Kasumi-1 (cell line): ENCODE data around the gene CPD.
A peak's percentile ranks its signal among the peaks of the same experiment; 100 is the strongest.
"Not testable (repeated sequence)": the region's sequence is repeated elsewhere in the genome, so short reads cannot be mapped to it uniquely, and the experiment has no call there.

Source experiments
- DNase-seq, 2 experiments: peaks; one replicate each; lab custom pipeline; 2025; lab: John Stamatoyannopoulos, UW

Gene CPD

DNA sequence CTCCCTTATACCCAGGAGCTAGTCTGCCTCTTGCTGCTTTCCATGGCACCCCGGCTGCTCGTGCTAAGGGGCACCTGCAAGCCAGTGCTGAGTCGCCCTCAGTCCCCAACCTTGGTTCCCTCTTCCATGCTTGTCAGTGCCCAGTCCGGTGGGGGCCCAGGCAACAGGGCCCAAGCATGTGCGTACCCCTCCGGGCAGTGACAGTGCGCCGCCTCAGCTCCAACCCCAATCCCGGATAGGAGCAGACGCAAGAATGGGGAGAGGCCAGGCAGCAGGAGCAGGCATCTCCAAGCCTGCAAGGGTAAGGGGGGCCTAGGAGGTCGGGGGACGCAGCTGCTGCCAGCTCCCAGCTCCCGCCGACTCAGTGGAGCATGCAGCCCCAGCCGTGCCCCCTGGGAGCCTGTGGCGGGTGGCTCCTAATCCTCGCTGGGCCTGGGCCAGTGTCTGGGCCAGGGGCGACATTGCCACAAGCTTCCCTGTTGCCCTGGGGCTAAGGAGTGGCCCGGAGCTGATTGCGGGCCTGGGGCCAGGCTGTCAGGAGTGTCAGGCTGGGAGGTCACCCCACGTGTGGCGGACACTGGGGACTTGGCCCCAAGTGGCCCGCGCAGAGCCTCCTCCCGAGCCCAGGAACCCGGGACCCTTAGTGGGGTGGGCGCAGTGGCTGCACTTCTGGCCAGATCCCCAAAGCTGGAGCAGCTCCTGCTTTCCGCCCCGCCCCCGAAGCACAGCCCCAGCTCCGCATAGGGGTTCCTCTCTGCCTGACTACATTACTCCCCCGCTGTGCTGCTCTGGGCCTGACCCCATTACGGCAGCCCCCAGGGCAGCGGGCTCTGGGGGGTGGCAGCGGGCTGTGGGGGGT lies 9.8 kb downstream of the CPD start:
- DNase-seq = no peak

DNA sequence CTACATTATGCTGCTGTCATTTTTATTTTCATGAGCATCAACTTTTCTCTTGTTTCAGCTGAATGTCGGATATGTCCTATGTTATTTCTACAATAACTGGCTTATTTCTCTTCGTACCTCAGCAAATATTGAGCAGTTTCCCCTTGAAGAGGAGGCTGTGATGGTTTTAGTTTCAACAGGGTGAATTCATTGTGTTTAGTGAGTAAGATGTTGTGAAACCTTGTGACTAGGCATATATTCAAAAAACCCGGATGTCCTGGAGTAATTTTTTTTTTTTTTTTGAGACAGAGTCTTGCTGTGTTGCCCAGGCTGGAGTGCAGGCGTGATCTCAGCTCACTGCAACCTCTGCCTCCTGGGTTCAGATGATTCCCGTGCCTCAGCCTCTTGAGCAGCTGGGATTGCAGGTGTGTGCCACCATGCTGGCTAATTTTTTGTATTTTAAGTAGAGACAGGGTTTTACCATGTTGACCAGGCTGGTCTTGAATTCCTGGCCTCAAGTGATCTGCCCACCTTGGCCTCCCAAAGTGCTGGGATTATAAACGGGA lies 11.1 kb downstream of the CPD start:
- no peak for DNase-seq

DNA sequence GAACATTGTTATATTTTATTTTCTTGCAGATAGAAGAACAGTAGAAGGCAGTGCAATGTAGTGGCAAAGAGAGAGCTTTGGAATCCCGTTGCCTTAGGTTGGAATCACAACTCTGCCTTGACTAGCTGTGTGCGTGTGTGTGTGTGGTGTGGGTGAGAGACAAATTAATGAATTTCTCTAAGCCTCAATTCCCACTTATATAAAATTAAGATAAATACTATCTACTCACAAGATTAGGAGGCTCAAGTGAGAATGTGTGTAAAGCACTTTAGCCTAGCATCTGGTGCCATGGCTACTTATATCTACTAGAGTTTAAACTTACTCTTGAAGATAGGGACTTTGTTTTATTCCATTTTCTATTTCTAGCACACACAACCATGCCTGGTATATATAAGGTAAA lies 12.8 kb downstream of the CPD start:
- no peak for DNase-seq

DNA sequence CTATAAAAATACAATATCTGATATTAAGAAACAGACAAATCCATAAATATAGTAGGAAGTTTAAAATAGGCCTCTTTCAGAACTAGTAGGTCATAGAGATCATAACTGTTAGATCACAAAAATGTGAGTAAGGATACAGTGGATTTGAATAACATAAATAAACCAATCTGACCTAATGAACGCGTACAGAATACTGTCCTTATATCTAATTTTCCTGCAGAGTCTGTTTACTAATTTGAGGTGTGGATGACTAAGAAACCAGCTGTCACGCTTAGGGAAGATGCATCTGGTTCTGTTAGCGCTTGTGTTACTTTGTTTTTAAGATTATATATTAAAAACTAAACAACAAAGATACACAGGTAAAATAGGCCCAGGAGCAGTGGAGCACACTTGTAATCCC lies 14.8 kb downstream of the CPD start:
- DNase-seq = no peak

DNA sequence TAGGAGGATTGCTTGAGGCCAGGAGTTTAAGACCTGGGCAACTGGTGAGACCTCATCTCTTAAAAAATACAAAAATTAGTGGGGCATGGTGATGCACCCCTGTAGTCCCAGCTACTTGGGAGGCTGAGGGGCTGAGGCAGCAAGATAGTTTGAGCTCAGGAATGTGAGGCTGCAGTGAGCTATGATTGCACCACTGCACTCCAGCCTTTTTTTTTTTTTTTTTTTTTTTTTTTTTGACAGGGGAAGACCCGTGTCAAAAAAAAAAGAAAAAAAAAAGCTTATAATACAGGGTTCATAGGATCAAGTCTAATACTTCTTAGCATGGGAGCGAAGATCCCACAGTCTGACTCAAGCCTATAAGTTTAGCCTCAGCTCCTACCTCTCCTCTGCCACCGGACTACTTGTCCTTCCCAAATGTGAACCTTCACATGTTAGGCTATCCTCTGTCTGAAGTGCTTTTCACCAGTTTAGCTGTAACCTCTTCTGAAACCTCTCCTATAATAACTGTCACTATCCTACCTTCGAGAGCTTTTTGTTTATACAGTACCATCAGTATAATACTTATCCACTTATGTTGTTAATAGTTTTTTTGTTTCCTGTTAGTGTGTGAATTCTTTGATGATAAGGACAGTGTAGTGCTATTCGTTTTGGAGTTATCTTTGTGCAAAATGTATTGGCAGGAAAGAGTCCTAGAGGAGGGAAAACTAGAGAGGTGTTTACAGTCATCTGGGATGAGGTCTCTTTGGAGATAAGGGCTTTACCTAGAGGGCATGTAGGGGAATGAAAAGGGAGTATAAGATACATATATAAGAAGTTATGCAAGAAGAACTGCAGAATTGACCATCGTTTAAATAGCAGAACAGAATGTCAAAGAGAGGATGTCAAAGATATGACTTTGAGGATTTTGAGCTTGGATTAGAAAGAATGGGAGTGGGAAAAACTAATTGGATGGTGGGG lies 15.5 kb downstream of the CPD start:
- no peak for DNase-seq

DNA sequence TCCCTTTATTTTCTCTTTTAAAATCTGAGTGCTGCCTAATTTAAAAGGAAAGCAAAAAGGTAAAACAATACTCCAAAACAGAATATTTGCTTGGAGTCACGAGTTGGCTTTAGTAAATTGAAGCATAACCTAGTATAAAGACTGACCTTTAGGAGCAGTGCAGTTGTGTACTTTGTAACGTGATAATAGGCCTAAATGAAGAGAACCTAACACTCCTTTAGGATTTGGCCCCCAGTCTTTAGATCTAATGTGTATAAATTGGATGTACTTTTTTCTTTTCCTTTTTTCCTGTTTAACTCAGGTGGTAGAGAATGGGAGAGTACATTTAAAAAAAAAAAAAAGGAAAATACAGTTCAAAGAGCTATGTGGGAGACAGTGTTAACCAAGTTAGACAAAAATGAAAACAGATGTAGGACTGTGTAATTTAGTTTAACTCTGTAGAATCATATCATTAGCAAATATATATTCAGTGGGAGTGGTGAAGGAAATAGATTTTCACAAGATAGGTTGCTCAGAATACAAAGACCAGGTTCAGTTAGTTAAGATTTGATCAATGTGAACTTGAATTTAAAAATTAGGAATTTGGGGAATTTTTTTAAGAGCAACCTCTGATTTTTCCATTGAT lies 16.8 kb downstream of the CPD start:
- no peak for DNase-seq

DNA sequence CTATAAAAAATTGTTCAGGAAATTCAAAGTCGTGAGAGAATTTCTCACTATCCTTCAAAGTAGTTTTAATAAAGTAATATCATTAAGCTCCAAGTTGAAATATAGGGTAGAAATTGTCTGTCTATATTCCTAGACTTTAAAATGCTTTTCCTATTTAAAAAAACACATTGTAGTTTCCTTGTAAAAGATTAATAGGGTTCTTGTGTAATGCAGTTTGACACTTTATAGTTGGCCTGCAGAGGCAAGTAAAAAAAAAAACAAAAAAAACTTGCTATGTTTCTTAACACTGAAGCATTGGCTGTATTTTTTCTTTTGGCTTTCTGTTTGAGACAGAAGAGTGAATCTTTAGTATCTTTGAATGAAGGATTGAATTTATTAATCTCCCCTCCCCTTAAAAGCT lies 17.4 kb downstream of the CPD start:
- DNase-seq = no peak

DNA sequence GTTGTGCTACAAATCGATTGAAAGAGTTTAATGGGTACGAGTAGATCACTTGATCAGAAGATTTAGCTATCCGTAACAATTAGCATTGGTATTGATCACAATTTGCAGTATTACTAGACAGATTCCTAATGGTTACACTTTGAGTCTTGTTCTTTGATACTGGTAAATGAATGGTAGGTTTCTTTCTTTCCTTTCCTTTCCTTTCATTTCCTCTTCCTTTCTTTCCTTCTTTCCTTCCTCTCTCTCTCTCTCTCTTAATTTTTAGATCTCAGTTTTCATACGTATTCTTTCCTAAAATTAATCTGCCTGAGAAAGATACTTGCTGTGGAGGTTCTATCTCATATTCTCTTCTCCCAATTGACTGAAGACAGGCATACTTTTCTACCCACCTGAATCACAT lies 17.9 kb downstream of the CPD start:
- no peak for DNase-seq

DNA sequence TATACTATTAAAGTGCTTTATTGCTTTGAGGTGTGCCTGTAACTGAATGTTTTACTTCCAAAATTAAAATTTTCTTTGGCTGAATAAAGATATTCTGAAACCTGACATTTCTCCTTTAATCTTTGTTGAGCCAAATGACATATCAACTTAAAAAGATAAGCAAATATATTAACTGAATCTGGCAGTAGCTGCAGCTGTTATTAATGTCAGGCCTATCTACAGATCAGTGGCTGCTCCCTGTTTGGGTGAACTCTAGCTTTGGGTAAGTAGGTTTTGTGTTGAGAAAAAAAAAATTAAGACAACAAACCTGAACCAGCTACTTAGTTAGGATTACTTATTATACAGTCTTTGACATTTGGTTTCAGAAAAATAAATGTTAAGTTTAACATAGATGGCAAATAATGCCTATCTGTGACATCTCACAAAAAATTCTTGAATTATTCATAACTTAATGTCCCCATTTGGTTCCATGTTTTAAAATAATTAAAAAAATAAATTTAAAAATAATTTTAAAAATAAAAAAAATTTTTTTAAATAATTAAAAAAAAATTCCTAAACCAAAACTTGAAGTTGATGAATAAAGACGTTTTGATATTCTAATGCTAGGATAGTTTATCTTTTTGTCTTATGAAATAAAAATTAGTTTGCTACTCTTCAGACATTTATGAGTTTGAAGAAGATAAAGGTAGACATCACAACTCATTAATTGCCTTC lies 19.8 kb downstream of the CPD start:
- no peak for DNase-seq

DNA sequence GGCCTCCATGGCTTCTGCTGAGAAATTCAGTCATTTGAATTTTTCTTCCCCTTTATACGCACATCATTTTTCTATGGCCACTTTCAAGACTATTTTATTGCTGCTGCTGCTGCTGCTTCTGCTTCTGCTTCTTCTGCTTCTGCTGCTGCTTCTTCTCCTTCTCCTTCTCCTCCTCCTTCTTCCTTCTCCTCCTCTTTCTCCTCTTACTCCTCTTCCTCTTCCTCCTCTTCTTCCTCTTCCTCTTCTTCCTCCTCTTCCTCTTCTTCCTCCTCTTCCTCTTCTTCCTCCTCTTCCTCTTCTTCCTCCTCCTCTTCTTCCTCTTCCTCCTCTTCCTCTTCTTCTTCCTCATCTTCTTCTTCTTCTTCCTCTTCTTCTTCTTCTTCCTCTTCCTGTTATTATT lies 22.4 kb downstream of the CPD start:
- peak in 1 of 2 experiments; percentile 3 for DNase-seq

DNA sequence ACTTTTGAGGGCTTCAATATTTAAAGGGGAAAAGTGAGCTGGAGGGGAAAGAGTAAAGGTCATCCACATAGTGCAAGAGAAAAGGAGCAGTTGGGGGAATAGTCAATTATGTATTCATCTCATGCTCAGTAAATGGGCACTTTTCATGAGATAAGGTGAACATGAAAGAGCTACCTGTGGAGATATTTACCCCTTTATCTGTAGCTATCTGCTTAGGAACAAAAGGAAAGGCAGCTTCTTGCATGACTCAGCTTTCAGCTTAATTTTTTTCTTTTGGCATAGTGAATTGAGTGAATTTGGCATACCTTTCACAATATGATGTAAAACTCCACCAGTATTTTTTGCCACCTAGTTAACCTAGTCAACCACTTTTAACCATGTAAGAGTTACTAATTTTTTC lies 26.4 kb downstream of the CPD start:
- DNase-seq = no peak

DNA sequence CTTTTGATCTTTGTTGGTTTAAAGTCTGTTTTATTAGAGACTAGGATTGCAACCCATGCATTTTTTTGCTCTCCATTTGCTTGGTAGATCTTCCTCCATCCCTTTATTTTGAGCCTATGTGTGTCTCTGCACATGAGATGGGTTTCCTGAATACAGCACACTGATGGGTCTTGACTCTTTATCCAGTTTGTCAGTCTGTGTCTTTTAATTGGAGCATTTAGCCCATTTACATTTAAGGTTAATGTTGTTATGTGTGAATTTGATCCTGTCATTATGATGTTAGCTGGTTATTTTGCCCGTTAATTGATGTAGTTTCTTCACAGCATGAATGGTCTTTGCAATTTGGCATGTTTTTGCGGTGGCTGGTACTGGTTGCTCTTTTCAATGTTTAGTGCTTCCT lies 31.9 kb downstream of the CPD start:
- not testable (repeated sequence) for DNase-seq

DNA sequence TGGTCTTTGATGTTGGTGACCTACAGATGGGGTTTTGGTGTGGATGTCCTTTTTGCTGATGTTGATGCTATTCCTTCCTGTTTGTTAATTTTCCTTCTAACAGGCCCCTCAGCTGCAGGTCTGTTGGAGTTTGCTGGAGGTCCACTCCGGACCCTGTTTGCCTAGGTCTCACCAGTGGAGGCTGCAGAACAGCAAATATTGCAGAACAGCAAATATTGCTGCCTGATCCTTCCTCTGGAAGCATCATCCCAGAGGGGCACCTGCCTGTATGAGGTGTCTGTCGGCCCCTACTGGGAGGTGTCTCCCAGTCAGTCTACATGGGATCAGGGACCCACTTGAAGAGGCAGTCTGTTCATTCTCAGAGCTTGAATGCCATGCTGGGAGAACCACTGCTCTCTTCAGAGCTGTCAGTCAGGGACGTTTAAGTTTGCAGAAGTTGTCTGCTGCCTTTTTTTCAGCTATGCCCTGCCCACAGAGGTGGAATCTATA lies 33.3 kb downstream of the CPD start:
- not testable (repeated sequence) for DNase-seq

DNA sequence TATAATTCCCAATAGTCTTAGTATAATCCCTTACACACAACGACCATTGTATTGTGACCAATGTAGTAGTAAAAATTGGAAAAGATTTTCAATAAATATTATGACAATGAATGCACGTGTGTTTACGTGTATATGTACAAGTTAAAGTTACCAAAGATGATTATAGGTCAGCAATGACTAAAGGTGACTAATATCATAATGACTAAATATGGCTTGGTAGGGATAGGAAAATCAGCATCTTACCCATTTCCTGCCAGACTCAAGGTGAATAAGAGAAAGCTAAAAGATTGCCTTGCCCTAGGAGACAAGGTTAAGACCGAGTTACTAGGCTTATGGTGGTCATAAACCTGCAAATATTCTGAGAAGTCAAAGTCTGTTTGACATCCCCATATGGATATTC lies 34.4 kb downstream of the CPD start:
- DNase-seq = no peak

DNA sequence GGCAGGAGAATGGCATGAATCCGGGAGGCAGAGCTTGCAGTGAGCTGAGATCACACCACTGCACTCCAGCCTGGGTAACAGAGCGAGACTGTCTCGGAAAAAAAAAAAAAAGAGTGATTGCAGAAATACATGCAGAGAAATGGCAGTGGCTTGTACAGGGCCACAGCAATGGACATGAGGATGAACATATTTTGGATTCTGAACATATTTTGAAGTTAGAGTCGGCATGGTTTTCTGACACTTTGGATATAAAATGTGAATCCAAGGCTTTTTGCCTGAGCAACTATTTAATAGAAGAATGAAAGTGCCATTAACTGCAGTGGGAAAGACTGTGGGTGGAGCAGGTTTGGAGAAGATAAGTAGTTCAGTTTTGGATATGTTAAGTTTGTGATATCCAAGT lies 35.8 kb downstream of the CPD start:
- no peak for DNase-seq

DNA sequence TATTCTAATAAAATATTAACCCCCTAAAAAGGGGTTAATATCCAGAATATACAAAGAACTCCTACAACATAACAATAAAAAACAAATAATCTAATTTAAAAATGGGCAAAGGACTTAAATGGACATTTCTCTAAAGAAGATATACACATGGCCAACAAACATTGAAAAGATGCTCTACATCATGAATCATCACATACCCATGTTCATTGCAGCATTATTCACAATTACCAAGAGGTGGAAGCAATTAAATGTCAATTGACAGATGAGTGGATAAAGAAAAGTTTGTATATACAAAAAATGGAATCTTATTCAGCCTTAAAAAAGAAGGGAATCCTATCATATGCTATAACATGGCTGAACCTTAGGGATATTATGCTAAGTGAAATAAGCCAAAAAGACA lies 36.8 kb downstream of the CPD start:
- no peak for DNase-seq

DNA sequence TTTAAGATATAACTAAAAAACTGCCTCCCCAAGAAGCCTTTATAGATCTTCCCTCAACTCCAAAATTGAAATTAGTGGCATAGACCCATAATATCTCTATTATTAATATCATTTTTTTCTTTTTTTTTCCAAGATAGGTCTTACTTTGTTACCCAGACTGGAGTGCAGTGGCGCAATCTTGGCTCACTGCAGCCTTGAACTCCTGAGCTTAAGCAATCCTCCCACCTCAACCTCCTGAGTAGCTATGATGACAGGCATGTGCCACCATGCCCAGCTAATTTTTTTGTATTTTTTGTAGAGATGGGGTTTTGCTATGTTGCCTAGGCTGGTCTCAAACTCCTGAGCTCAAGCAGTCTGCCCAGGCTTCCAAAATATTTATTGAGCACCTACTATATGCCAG lies 39.3 kb downstream of the CPD start:
- DNase-seq = not testable (repeated sequence)

DNA sequence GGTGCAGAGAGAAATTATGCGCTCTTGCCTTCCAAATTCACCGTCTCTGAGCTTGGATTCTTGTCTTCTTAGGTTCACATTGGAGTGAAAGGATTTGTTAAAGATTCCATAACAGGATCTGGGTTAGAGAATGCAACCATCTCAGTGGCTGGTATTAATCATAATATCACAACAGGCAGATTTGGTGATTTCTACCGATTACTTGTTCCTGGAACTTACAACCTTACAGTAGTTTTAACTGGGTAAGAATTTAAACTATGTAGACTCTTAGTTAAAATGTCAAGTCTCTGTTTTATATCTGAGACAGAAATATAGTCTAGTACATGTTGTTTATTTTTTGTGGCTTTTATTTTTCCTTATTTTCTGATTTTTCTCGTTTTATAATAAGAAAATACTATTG lies 42.9 kb downstream of the CPD start:
- DNase-seq = no peak

DNA sequence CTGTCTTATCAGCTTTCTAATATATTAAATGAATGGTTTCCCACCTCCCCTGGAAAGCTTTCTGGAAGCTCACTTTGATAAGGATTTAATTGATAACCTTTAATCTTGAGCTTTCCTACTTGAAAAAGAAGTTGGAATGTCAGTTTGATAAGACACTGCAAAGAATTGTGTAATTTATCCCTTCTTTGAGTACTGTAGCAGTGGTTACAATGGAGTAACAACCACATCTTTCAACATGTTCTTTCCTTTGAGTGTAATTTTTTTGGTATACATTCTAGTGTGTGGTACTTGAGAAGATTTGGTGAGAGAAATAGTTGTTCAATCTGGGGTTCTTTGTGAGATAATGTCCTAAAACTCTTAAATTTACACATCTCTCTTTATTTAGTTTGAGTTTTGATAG lies 43.4 kb downstream of the CPD start:
- peak in 1 of 2 experiments; percentile 5 for DNase-seq

DNA sequence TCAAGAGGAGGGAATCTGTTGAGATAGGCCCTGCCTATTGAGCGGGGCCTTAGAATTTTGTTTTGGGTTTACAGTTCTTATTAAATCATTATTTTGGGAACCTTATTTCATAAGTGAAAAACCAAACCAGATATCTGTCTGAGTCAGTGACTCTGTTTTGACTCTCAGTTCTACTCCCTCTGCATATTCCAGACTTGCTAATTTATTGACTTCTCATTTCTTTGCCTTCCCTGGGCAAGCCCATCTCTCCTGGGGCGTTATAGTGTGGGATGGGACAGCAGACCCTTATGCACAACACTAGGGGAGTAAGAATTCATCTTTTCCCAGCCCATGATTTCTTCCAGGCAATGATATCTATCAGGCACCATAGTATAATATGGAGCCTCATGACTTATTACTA lies 45.7 kb downstream of the CPD start:
- no peak for DNase-seq

DNA sequence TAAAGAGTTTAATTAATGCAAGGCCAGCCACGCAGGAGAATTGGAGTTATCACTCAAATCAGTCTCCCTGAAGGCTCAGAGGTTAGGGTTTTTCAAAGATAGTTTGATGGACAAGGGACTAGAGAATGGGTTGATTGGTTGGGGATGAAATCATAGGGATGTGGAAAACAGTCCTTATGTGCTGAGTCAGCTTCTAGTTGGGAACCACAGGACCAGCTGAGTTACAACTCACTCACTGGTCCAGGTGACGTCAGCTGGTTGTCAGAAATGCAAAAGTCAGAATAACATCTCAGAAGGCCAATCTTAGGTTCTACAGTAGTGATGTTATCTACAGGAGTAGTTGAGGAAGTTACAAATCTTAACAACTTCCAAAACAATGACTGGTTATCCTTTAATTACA lies 47.6 kb downstream of the CPD start:
- no peak for DNase-seq

DNA sequence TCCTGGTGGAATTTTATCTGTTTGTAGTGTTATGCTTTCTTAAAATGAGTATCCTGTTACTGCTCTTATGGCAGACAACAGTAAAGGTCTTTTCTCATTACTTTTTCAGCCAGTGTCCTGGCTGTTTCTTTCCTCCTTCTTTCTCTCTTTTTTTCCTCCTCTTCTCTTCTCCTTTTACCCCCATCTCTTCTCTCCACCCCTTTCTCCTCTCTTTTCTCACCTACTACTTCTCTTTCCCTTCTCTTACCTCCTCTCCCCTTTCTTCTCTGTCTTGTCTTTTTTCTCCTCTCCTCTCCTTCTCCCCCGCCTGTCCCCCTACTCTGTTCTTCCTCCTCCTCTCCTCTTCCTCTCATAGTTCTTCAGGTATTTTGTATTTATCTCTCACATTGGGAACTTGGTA lies 48.9 kb downstream of the CPD start:
- DNase-seq = no peak
